Daoy (cell line): ENCODE results near the gene MACC1. TPM values are rescaled to one million over a fixed set of nuclear protein-coding genes. Genes with fewer than 3 reads are reported as not detected.

ENCODE experiments used
- DNase-seq: peaks from one replicate; pipeline ENCODE4 v3.0.0-alpha.2; 2015; ENCODE audit warnings: low read depth
- total RNA-seq: library from RNA; depleted of rRNA; stranded (reverse); fragments of >200 nt; shearing (Covaris generic); gene quantifications from 2 replicates; pipeline ENCODE4 v1.2.3, GENCODE V29; 2014; rRNA removed

Gene MACC1
- total RNA-seq, result 15.4 and 29.6 TPM in 2 replicates

GRCh38 chr7:20217193-20217948 is at the start of gene MACC1:
Gene MACC1, minus strand, starts transcription at chr7:20217384. Its CDS starts 55,522 bp downstream, at chr7:20161862.
- DNase-seq, result peak; percentile 76

DNA sequence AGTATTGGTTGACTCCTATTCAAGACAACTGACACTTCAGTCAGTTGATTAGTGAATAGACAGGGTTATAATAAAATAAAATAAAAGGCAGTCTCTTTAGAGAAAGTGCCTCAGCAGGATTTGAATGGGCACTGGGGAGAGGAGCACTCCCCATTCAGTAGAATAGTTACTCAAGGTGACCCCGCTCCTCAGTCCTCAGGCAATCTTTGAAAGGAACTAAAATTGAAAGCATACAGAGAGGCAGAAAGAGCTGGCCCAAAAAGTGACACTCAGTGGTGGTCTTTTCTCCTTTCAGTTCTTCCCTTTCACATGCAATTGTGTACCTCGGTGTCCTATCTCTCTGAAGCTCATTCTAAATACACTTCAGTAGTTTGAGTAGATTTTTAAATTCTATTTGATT is 47.4 kb upstream of the MACC1 start:
- no peak for DNase-seq

DNA sequence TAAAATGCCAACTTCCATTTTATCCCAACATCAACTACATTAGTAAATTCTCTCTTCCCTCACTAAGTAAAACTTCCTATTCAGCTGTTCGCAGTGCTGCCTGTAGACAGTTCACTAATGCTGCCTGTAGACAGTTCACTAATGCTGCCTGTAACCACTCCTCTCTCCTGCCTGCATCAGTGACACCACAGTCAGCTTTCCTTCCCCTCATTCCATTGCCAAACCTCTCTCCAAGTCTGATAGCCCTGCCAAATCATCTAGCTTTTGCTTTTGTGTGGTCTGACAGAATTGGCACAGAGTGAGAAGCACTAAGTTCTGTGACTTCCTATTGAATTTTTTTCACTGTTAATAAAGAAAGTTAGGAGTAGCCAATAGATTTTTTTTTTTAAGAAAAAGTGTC is 43.0 kb upstream of the MACC1 start:
- peak; percentile 68 for DNase-seq

- no peak for DNase-seq
Observed at GRCh38 chr7:20257212-20257611, 40.0 kb upstream of the MACC1 start.

- peak; percentile 94 for DNase-seq
Observed at GRCh38 chr7:20249920-20250319, 32.7 kb upstream of the MACC1 start.

- no peak for DNase-seq
Observed at GRCh38 chr7:20249376-20249775, 32.2 kb upstream of the MACC1 start.

DNA sequence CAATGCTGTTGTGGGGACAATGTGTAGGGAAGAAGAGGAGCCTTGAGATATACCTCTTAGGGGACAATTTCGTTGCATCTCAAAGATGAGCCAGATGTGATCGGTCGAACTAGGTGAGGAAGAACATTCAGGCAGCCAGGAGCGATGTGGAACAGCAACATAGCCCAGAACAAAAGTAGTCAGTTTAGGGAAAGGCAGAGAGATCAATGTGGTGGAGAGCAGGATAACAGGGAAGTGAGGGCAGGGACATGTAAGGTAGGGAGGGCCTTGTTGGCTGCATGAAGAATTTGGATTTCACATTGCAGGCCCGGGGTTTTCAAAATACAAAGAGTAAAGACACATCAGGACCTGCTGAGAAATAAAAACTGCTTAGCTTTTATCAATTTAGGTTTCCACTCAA is 29.1 kb upstream of the MACC1 start:
- DNase-seq, result no peak

DNA sequence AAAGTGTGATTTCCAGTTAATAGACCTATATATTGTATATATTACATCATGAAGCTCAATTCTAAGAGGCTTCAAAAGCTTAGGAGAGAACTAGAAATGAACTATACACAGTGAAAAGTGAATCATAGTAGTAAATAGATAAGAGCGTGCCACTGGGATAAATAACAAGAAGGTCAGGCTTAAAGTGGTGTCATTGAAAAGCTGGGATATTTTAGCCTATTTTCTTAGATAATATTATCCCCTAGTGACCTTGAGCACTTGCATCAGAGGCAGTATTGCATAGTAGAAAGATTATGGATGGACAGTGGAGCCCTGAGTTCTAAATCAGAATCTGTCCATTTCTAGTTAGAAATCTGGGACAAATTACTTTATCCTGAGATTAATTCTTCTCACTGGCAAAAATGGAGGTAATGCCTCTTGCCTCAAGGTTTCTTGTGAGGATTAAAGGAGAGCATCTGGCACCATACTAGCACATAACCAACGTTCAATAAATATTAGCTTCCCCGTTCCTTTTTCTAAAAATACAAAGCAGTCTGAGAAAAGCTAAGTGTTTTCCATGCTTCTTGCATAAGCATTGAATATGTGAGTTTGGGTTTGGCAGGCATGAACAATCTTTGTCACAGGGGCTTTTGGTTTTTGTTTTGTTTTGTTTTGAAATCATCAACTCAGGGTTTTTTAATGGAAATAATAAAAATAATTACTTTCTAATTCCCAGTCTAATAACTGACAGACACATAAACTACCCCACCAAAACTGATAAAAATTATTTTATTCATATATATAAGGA is 27.3 kb upstream of the MACC1 start:
- no peak for DNase-seq

DNA sequence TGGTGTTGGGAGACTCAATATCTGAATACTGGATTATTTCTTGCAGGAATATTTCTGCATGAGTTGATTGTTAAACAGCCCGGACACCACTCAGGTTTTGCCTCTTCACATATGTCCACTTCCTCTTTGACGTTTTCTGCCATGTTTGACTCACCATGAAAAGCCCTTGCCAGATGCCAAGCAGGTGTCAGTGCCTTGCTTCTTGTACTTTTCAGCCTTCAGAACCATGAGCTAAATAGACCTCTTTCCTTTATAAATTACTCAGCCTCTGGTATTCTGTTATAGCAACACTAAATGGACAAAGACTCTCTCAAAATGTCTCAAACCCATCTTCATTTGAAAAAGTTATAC is 24.7 kb upstream of the MACC1 start:
- DNase-seq, result no peak

DNA sequence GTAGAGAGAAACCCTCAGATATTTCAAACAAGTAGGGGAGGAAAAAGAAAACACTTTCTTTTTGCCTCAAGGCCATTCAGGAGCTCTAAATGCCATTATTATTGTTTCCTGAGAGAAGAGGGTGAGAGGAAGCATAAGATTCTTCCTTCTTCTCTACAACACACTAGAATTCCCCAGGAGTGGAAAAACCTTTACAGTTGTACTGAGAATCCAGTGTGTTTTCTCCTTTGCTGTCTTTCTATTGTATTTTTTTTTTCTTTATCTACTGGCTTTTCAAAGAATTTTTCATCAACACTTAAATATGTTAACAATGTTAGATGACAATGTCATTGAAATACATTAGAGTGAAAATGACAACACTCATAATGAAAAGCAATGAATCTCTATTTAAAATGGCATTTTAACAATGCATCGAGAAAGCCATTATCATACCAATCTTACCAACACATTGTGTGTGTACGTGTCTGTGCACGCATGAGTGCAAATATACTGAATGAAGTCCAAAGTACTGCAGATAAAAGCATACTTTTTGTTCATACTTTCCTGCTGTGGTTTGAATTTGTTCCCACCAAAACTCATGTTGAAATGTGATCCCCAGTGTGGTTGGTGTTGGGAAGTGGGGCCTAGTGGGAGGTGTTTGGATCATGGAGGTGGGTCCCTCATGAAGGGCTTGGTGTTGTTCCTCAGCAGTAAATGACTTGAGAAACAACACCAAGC is 24.2 kb upstream of the MACC1 start:
- peak; percentile 98 for DNase-seq

DNA sequence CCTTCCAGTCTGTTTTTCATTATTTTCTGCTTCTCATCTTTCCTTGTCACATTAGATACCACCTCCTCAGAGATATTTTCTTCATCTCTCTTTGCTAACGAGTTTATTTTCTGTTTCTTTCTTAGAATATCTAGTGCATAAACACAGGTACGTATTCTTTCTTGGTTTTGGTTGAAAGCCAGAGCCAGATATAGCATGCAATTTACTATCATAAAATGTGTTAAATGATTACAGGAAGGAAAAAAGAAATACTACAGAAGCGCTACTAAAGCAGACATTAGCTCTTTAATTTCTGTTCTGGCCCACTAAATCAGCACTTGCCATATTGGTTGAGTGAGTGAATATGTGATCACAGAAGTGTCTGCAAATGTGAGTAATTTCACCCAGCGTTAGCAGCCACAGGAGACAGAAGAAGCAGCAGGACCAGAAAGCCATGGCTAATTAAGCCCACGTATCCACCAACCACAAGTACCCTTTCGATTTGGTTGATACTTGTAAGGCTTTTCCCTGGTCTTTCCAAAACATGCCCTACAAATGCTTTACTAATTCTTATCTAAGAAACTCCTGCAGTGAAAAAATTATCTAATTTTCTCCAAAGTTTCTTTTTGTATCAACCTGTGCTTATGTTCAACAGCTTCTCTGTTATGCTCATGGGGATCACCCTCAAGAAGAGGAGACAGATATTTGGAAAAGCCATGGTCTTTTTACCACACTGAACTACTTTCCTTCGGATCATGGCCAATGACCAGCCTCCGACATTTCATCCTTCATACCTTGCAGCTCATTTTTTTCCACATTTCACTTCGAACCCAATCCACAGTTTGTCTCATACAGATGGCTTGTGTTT is 23.1 kb upstream of the MACC1 start:
- DNase-seq, result peak; percentile 76

GRCh38 chr7:20238754-20239324 is 21.7 kb upstream of the MACC1 start:
- peak; percentile 66 for DNase-seq

GRCh38 chr7:20238194-20238753 is 21.1 kb upstream of the MACC1 start:
- DNase-seq, result no peak

GRCh38 chr7:20237464-20238193 is 20.4 kb upstream of the MACC1 start:
- DNase-seq, result no peak

GRCh38 chr7:20236790-20237189 is 19.6 kb upstream of the MACC1 start:
- peak; percentile 36 for DNase-seq

DNA sequence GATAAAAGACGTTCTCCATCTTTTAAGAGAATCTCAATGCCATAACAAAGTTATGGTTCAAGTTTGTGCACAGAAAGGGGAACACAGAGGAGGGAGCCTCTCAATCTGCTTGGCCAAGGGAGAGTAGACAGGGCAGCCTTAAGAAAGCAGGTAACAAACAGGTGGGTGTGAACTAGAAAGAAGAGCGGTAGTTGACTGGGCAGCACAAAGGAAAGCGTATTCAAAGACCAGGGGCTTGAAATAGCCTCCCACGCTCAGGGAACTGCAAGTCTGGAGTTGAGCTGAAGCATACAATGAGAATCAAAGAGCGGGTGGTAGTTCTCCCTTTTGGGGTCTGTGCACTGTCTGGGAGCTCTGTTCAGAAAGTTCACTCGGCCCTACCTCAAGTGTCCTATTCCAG is 18.9 kb upstream of the MACC1 start:
- DNase-seq, result no peak

DNA sequence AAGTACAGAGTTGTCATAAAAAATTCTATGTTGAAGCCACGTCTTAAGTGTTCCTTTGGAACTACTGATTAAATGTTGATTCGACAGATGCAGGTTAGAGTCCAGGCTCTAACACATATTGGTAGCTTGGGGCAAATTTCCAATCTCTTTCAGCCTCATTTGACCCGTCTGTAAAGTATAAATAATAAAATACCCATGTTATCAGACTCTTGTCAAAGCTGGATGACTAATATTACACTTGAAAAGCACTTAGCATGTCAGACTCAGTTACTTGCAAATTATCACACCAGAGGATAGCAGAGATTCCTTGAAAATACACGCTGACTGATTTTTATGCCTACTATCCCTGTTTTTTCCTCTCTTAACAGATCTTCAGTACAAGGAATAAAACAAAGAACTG is 18.1 kb upstream of the MACC1 start:
- DNase-seq, result peak; percentile 32

DNA sequence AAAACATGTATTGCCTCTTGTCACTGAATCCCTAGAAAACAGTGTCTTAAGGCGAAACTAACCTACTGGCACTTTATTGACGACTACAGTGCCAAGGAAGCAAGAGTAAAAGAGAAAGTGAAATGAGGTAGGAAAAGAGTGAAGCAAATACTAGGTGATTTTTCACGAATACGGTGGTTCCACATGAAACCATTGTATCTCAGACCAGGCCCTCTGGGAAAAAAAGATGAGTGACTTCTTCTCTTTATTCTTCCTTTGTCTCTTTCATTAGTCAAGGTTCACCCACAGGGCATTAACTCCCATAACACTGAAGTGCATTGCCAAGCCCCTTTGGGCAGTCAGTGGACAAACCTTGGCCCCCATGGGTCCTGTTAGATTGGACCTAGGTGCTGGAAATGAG is 16.2 kb upstream of the MACC1 start:
- DNase-seq, result no peak

- DNase-seq, result no peak
Observed at GRCh38 chr7:20232848-20233247, 15.7 kb upstream of the MACC1 start.
